ENCODE data around the gene BCKDK. TPM values are rescaled to one million over a fixed set of nuclear protein-coding genes. Genes with fewer than 3 reads are reported as not detected.

Gene BCKDK
- total RNA-seq, 1 experiment from 2014 or later: 47.7 TPM

DNA sequence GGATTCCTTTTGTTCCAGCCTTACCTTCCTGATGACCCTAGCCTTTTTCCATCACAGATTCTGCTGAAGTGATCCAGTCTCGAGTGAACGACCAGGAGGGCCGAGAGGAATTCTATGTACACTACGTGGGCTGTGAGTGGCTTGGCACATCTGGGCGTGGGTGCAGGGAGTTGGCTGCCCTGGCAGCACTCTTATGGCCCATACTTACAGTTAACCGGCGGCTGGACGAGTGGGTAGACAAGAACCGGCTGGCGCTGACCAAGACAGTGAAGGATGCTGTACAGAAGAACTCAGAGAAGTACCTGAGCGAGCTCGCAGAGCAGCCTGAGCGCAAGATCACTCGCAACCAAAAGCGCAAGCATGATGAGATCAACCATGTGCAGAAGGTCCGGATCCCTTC is 11.9 kb downstream of the BCKDK start:
- Histone ChIP-seq H3K79me2 (ENCODE audit: low read length) (peaks cover 22% of the 10 kb centered on the region), H3K4me2 (ENCODE audit: low read length) (no peak overlapping the region), H3K4me3 (ENCODE audit: low read length) (no peak overlapping the region), H4K20me1 (ENCODE audit: low read length) (no peaks in the 10 kb centered on the region; the same call in 1 of the 2 replicates), H3K27me3 (ENCODE audit: low read length) (no peaks in the 10 kb centered on the region), H3K9me2 (replicated peaks; ENCODE audit: low read length) (no peaks in the 10 kb centered on the region), H2AFZ (ENCODE audit: low read length) (no peak overlapping the region), H3K4me1 (ENCODE audit: insufficient read depth, low read length) (peaks cover 9% of the 10 kb centered on the region; the same call in 1 of the 2 replicates), H3K9me3 (ENCODE audit: low read length) (no peaks in the 10 kb centered on the region), H3K9ac (ENCODE audit: low read length) (no peak overlapping the region), H3F3A (ENCODE audit: low read length, unreplicated experiment) (no peaks in the 10 kb centered on the region), H3K36me3 (ENCODE audit: low read depth, low read length) (peaks cover 7% of the 10 kb centered on the region), H3K27ac (ENCODE audit: low read length) (no peak overlapping the region)
- BruUV-seq (replicated peaks): no TSS peak
- ChIA-PET CTCF (no interaction called here), POLR2A (ENCODE audit: unreplicated experiment) (no interaction called here)
- DNase-seq (no peak), ATAC-seq (no peak)
- TF ChIP-seq EZH2 (IDR thresholded peaks at IDR 0.05; ENCODE audit: low read length, unreplicated experiment) (no peak), EZH2phosphoT487 (IDR thresholded peaks at IDR 0.05; ENCODE audit: borderline replicate concordance, low read length) (no peak)
- intact Hi-C loops (cut with micrococcal nuclease): no loop called here

DNA sequence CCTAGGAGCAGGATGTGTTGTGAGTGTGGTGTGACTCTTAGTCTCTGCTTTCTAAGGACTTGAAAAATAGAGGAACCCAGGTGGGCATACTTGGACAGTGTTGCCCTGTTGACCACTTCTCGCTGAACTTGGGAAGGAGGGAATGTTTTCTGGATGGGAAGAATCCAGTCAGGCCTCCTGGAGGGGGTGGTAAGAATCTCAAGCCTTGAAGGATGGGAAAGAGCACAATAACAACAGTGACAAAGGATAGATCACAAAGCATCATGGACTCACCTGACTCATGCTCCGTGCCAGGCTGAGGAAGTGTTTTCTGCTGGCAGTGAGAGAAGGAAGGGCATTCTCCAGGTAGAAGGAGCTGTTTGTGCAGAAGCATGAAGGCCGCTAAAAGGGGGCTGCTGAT is 17.7 kb downstream of the BCKDK start:
- TF ChIP-seq EZH2 (IDR thresholded peaks at IDR 0.05; ENCODE audit: low read length, unreplicated experiment): no peak
- TF ChIP-seq, protein P1, sequence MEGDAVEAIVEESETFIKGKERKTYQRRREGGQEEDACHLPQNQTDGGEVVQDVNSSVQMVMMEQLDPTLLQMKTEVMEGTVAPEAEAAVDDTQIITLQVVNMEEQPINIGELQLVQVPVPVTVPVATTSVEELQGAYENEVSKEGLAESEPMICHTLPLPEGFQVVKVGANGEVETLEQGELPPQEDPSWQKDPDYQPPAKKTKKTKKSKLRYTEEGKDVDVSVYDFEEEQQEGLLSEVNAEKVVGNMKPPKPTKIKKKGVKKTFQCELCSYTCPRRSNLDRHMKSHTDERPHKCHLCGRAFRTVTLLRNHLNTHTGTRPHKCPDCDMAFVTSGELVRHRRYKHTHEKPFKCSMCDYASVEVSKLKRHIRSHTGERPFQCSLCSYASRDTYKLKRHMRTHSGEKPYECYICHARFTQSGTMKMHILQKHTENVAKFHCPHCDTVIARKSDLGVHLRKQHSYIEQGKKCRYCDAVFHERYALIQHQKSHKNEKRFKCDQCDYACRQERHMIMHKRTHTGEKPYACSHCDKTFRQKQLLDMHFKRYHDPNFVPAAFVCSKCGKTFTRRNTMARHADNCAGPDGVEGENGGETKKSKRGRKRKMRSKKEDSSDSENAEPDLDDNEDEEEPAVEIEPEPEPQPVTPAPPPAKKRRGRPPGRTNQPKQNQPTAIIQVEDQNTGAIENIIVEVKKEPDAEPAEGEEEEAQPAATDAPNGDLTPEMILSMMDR (conservative IDR thresholded peaks at IDR 0.05; ENCODE audit: low read depth, low read length): no peak
- no peak for TF ChIP-seq EZH2phosphoT487 (IDR thresholded peaks at IDR 0.05; ENCODE audit: borderline replicate concordance, low read length)
- no TSS peak for BruUV-seq (replicated peaks)
- no peaks in the 10 kb centered on the region for H3K9me2 ChIP-seq (replicated peaks; ENCODE audit: low read length)
- H3K4me2 ChIP-seq (ENCODE audit: low read length): no peak overlapping the region
- H3K36me3 ChIP-seq (ENCODE audit: low read depth, low read length): 0 out of 2 replicates have a peak, but pooled peaks cover under 1% of the 10 kb centered on the region
- no peaks in the 10 kb centered on the region for H3F3A ChIP-seq (ENCODE audit: low read length, unreplicated experiment)
- H3K27ac ChIP-seq (ENCODE audit: low read length): no peak overlapping the region
- ATAC-seq (no peak), DNase-seq (no peak)
- H3K9me3 ChIP-seq (ENCODE audit: low read length): no peaks in the 10 kb centered on the region
- no peak overlapping the region for H2AFZ ChIP-seq (ENCODE audit: low read length)
- H3K27me3 ChIP-seq (ENCODE audit: low read length): no peaks in the 10 kb centered on the region
- ChIA-PET POLR2A (ENCODE audit: unreplicated experiment) (no interaction called here), CTCF (no interaction called here)
- H3K4me3 ChIP-seq (ENCODE audit: low read length): no peak overlapping the region
- H4K20me1 ChIP-seq (ENCODE audit: low read length): no peaks in the 10 kb centered on the region
- H3K4me1 ChIP-seq (ENCODE audit: insufficient read depth, low read length): peaks cover 18% of the 10 kb centered on the region
- no peak overlapping the region for H3K9ac ChIP-seq (ENCODE audit: low read length)
- intact Hi-C loops (cut with micrococcal nuclease): no loop called here
- H3K79me2 ChIP-seq (ENCODE audit: low read length): no peaks in the 10 kb centered on the region

DNA sequence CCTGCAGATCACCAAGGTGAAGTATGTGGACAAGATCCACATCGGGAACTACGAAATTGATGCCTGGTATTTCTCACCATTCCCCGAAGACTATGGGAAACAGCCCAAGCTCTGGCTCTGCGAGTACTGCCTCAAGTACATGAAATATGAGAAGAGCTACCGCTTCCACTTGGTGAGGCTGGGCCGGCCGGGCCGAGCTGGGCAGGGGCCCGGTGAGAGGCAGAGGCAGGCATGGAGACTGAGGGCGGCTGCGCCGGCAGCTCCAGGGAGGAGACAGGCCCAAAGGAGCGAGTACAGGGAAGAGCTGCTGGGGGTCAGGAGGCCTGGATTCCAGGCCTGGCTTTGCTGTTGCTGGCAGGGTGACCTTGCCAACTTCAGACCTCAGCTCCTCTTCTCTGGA is 19.0 kb downstream of the BCKDK start:
- no peak for DNase-seq
- H3K9me2 ChIP-seq (replicated peaks; ENCODE audit: low read length): no peaks in the 10 kb centered on the region
- peaks cover 24% of the 10 kb centered on the region for H3K4me1 ChIP-seq (ENCODE audit: insufficient read depth, low read length)

More for the DNA sequence above, 19.0 kb downstream of the BCKDK start:
- no peaks in the 10 kb centered on the region for H3K79me2 ChIP-seq (ENCODE audit: low read length)
- intact Hi-C loops (cut with micrococcal nuclease): no loop called here
- no peaks in the 10 kb centered on the region for H3K9me3 ChIP-seq (ENCODE audit: low read length)
- H3K36me3 ChIP-seq (ENCODE audit: low read depth, low read length): no peaks in the 10 kb centered on the region; the same call in 1 of the 2 replicates
- no peak overlapping the region for H2AFZ ChIP-seq (ENCODE audit: low read length)
- ChIA-PET CTCF (no interaction called here), POLR2A (ENCODE audit: unreplicated experiment) (no interaction called here)
- no peak overlapping the region for H3K4me2 ChIP-seq (ENCODE audit: low read length)
- no peak overlapping the region for H3K27ac ChIP-seq (ENCODE audit: low read length)
- H3F3A ChIP-seq (ENCODE audit: low read length, unreplicated experiment): no peaks in the 10 kb centered on the region
- TF ChIP-seq, protein P1 (conservative IDR thresholded peaks at IDR 0.05; ENCODE audit: low read depth, low read length): no peak
- no peak for TF ChIP-seq EZH2phosphoT487 (IDR thresholded peaks at IDR 0.05; ENCODE audit: borderline replicate concordance, low read length)
- TF ChIP-seq EZH2 (IDR thresholded peaks at IDR 0.05; ENCODE audit: low read length, unreplicated experiment): no peak
- no peaks in the 10 kb centered on the region for H4K20me1 ChIP-seq (ENCODE audit: low read length)
- no peaks in the 10 kb centered on the region for H3K27me3 ChIP-seq (ENCODE audit: low read length)
- no peak for ATAC-seq
- no peak overlapping the region for H3K9ac ChIP-seq (ENCODE audit: low read length)
- no peak overlapping the region for H3K4me3 ChIP-seq (ENCODE audit: low read length)
- BruUV-seq (replicated peaks): no TSS peak
